Peyer's patch (tissue), 4 donors: ENCODE measurements around the gene NCK2.

Experiments
- CTCF ChIP-seq, 6 experiments: fragments of 450-650 bp in 4 of 6; fragments of 200-600 bp in 2 of 6; sonication (generic) in 1 of 6; IDR thresholded peaks; one replicate each; pipeline ENCODE4 v1.5.1; 2017 to 2019; ENCODE audit warnings: antibody characterized with exemption in 6 of 6, mild to moderate bottlenecking in 3 of 6, moderate library complexity in 1 of 6
- POLR2A ChIP-seq, 2 donors: fragments of 450-650 bp; IDR thresholded peaks; one replicate each; pipeline ENCODE4 v1.5.1; 2017; ENCODE audit warnings: antibody characterized with exemption in 2 of 2, mild to moderate bottlenecking in 2 of 2, moderate library complexity in 2 of 2

- no peak for TF ChIP-seq CTCF (IDR thresholded peaks at IDR 0.05)
- no peak for TF ChIP-seq POLR2A (IDR thresholded peaks at IDR 0.05)
Measured at GRCh38 chr2:105924271-105924670, 179.6 kb downstream of the NCK2 start.
